HepG2 (cell line): ENCODE results near the gene PAXX. TPM values are rescaled to one million over a fixed set of nuclear protein-coding genes. Genes with fewer than 3 reads are reported as not detected.

Source experiments
- CREB3 ChIP-seq: sonication (generic); formaldehyde crosslinking; IDR thresholded peaks from 2 replicates; pipeline ENCODE4 v1.5.0; 2020; ENCODE audit warnings: missing genetic modification reagents
- HNF1B ChIP-seq: sonication (generic); formaldehyde crosslinking; IDR thresholded peaks from 2 replicates; pipeline ENCODE4 v1.5.1; 2020; ENCODE audit warnings: mild to moderate bottlenecking, moderate library complexity, missing genetic modification reagents
- HNRNPK ChIP-seq: fragments of 200-400 bp; formaldehyde crosslinking; IDR thresholded peaks from 2 replicates; pipeline ENCODE4 v1.6.1; 2018; ENCODE audit warnings: low read length, low read depth, moderate library complexity, mild to moderate bottlenecking; ENCODE audit not compliant: poor library complexity, severe bottlenecking
- HNRNPL ChIP-seq: fragments of 200-400 bp; formaldehyde crosslinking; IDR thresholded peaks from 2 replicates; pipeline ENCODE4 v1.6.1; 2017; ENCODE audit warnings: mild to moderate bottlenecking, low read depth, low read length
- KAT7 ChIP-seq: IDR thresholded peaks from 2 replicates; pipeline ENCODE4 v1.6.1; 2018; ENCODE audit warnings: borderline replicate concordance, missing compliant biosample characterization
- KDM2A ChIP-seq: sonication (generic); formaldehyde crosslinking; IDR thresholded peaks from 2 replicates; pipeline ENCODE4 v1.4.0; 2020; ENCODE audit warnings: low read depth, missing genetic modification reagents, borderline replicate concordance
- LCORL ChIP-seq, 2 experiments: fragments of 450-650 bp in 1 of 2; sonication (generic) in 1 of 2; formaldehyde crosslinking in 1 of 2; IDR thresholded peaks; 2 replicates each; pipeline versions ENCODE4 v1.5.0 to v1.6.1; 2017 to 2020; ENCODE audit warnings: antibody characterized with exemption in 1 of 2, missing genetic modification reagents in 1 of 2
- MXD4 ChIP-seq: IDR thresholded peaks from 2 replicates; pipeline ENCODE4 v1.6.1; 2016; ENCODE audit warnings: mild to moderate bottlenecking, missing biosample characterization, missing genetic modification reagents
- NONO ChIP-seq, 2 experiments: fragments of 450-650 bp in 1 of 2; sonication (generic) in 1 of 2; formaldehyde crosslinking in 1 of 2; IDR thresholded peaks in 1 of 2; conservative IDR thresholded peaks in 1 of 2; 2 replicates each; pipeline versions ENCODE4 v1.6.1 to v1.8.0; 2017 to 2022; ENCODE audit warnings: mild to moderate bottlenecking in 1 of 2, missing genetic modification reagents in 1 of 2, moderate library complexity in 1 of 2
- PATZ1 ChIP-seq: sonication (generic); formaldehyde crosslinking; IDR thresholded peaks from 2 replicates; pipeline ENCODE4 v1.4.0; 2020; ENCODE audit warnings: missing genetic modification reagents
- ZBTB8A ChIP-seq: sonication (generic); formaldehyde crosslinking; IDR thresholded peaks from 2 replicates; pipeline ENCODE4 v1.4.0; 2020; ENCODE audit warnings: mild to moderate bottlenecking, low read depth, missing genetic modification reagents, borderline replicate concordance
- ZFP41 ChIP-seq: sonication (generic); formaldehyde crosslinking; IDR thresholded peaks from 2 replicates; pipeline ENCODE4 v1.4.0; 2020; ENCODE audit warnings: mild to moderate bottlenecking, missing genetic modification reagents, borderline replicate concordance
- ZFY ChIP-seq: sonication (generic); formaldehyde crosslinking; IDR thresholded peaks from 2 replicates; pipeline ENCODE4 v1.4.0; 2020; ENCODE audit warnings: missing genetic modification reagents
- ZMYM2 ChIP-seq: sonication (generic); formaldehyde crosslinking; IDR thresholded peaks from 2 replicates; pipeline ENCODE4 v1.8.0; 2022; ENCODE audit warnings: mild to moderate bottlenecking, missing genetic modification reagents
- ZNF24 ChIP-seq: fragments of 450-650 bp; IDR thresholded peaks from 2 replicates; pipeline ENCODE4 v1.6.1; 2017; ENCODE audit warnings: antibody characterized with exemption, mild to moderate bottlenecking
- ZSCAN22 ChIP-seq: sonication (generic); formaldehyde crosslinking; IDR thresholded peaks from 2 replicates; pipeline ENCODE4 v1.4.0; 2020; ENCODE audit warnings: mild to moderate bottlenecking, missing genetic modification reagents
- ZSCAN9 ChIP-seq: IDR thresholded peaks from 2 replicates; pipeline ENCODE4 v1.6.1; 2016; ENCODE audit warnings: borderline replicate concordance
- polyA plus RNA-seq, 8 experiments: library from polyadenylated mRNA; depleted of rRNA in 3 of 8; stranded (reverse) in 7 of 8; unstranded in 1 of 8; fragments of >200 nt; fragmentation: Illumina TruSeq in 4 of 8; extraction: Trizol in 4 of 8; gene quantifications; 2 replicates each; pipeline versions ENCODE4 v1.2.1 to v1.2.3, GENCODE V29; 2011 to 2016; ENCODE audit warnings: low read depth in 4 of 8, missing spikeins in 1 of 8, mixed read lengths in 1 of 8; ENCODE audit not compliant: insufficient read depth in 1 of 8
- total RNA-seq, 5 experiments: library from RNA; depleted of rRNA; stranded (reverse); fragments of >200 nt; fragmentation: Illumina TruSeq; extraction: Trizol; gene quantifications; 2 replicates each; pipeline ENCODE4 v1.2.3, GENCODE V29; 2016; ENCODE audit warnings: low read depth in 1 of 5
- TF ChIP-seq, protein P1 (sequence below): sonication (generic); formaldehyde crosslinking; IDR thresholded peaks from 2 replicates; pipeline ENCODE4 v1.8.0; 2022; ENCODE audit warnings: mild to moderate bottlenecking, missing genetic modification reagents, moderate library complexity
- TF ChIP-seq, protein P2 (sequence below): IDR thresholded peaks from 2 replicates; pipeline ENCODE4 v1.6.1; 2012; ENCODE audit warnings: inconsistent platforms
- TF ChIP-seq, protein P3 (sequence below): sonication (generic); formaldehyde crosslinking; IDR thresholded peaks from 2 replicates; pipeline ENCODE4 v1.8.0; 2022; ENCODE audit warnings: mild to moderate bottlenecking, missing genetic modification reagents
- TF ChIP-seq, protein P4 (sequence below): sonication (generic); formaldehyde crosslinking; IDR thresholded peaks from 2 replicates; pipeline ENCODE4 v1.8.1; 2023; ENCODE audit warnings: missing genetic modification reagents, mild to moderate bottlenecking, borderline replicate concordance

PAXX gene
- total and polyA plus RNA-seq, 2 of the 13 experiments (the other 11 are each of a cell fraction or from before 2014, with no cell fraction given) = 14.0 to 31.9 TPM

GRCh38 chr9:136947955-136948510 lies 44.2 kb upstream of the PAXX start (continued):
- peak; percentile 74; the same call in 1 of the 2 replicates for TF ChIP-seq HNF1B (CRISPR knock-in tag)
- TF ChIP-seq ZMYM2 (CRISPR knock-in tag) = 0 out of 2 replicates have a peak, but pooled peaks have one; percentile 64
- no peak for TF ChIP-seq ZBTB8A (CRISPR knock-in tag)
- TF ChIP-seq ZSCAN9 = no peak
- TF ChIP-seq ZNF24 = no peak
- TF ChIP-seq, protein P1, sequence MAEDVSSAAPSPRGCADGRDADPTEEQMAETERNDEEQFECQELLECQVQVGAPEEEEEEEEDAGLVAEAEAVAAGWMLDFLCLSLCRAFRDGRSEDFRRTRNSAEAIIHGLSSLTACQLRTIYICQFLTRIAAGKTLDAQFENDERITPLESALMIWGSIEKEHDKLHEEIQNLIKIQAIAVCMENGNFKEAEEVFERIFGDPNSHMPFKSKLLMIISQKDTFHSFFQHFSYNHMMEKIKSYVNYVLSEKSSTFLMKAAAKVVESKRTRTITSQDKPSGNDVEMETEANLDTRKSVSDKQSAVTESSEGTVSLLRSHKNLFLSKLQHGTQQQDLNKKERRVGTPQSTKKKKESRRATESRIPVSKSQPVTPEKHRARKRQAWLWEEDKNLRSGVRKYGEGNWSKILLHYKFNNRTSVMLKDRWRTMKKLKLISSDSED (CRISPR knock-in tag) = no peak
- peak; percentile 70; the same call in 1 of the 2 replicates for TF ChIP-seq HNRNPL
- TF ChIP-seq ZFP41 = no peak
- TF ChIP-seq ZSCAN22 (CRISPR knock-in tag) = no peak
- TF ChIP-seq, protein P2, sequence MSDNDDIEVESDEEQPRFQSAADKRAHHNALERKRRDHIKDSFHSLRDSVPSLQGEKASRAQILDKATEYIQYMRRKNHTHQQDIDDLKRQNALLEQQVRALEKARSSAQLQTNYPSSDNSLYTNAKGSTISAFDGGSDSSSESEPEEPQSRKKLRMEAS = no peak
- no peak for TF ChIP-seq NONO (IDR thresholded peaks at IDR 0.05)
- TF ChIP-seq NONO (CRISPR knock-in tag; conservative IDR thresholded peaks at IDR 0.05) = peak; percentile 62
- TF ChIP-seq, protein P3, sequence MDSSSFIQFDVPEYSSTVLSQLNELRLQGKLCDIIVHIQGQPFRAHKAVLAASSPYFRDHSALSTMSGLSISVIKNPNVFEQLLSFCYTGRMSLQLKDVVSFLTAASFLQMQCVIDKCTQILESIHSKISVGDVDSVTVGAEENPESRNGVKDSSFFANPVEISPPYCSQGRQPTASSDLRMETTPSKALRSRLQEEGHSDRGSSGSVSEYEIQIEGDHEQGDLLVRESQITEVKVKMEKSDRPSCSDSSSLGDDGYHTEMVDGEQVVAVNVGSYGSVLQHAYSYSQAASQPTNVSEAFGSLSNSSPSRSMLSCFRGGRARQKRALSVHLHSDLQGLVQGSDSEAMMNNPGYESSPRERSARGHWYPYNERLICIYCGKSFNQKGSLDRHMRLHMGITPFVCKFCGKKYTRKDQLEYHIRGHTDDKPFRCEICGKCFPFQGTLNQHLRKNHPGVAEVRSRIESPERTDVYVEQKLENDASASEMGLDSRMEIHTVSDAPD (CRISPR knock-in tag) = no peak
- TF ChIP-seq LCORL (IDR thresholded peaks at IDR 0.05) = no peak
- TF ChIP-seq LCORL (CRISPR knock-in tag; IDR thresholded peaks at IDR 0.05) = no peak
- TF ChIP-seq KDM2A (CRISPR knock-in tag) = peak; percentile 60; the same call in 1 of the 2 replicates
- TF ChIP-seq PATZ1 (CRISPR knock-in tag) = peak; percentile 34; the same call in 1 of the 2 replicates
- 0 out of 2 replicates have a peak, but pooled peaks have one; percentile 33 for TF ChIP-seq ZFY
- TF ChIP-seq MXD4 (CRISPR knock-in tag) = no peak
- TF ChIP-seq HNRNPK = no peak
- no peak for TF ChIP-seq CREB3 (CRISPR knock-in tag)
- TF ChIP-seq, protein P4, sequence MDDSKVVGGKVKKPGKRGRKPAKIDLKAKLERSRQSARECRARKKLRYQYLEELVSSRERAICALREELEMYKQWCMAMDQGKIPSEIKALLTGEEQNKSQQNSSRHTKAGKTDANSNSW (CRISPR knock-in tag) = no peak; the same call in 1 of the 2 replicates
- TF ChIP-seq KAT7 (CRISPR knock-in tag) = no peak
